Measurements from ENCODE around the gene C1orf226. TPM values are rescaled to one million over a fixed set of nuclear protein-coding genes. Genes with fewer than 3 reads are reported as not detected.

The C1orf226 gene
- total RNA-seq, 4 donors from 2014 or later, result 0.13 to 4.0 (median 2.3) TPM

DNA sequence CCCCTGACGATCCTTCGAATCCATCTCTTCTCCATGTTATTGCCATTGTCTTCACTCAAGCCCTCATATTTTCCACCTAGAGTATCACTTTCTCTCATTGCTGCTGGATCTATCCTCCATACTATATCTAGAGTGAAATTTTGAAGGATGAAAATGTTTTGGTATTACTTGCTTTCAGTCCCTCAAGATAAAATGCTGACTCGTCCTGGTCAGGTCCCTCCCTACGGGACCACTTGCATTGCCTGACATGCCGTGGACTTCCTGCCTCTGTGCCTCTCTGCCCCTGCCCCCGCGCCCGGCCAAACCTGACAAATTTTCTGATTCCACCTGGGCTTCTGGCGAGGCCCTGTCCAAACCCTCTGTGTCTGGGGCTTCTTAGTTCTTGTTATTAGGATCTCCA lies 28.4 kb upstream of the C1orf226 start:
- Histone ChIP-seq H3K9me3 (no peaks in the 10 kb centered on the region), H3K4me1 (no peaks in the 10 kb centered on the region), H3K36me3 (no peaks in the 10 kb centered on the region), H3K27me3 (no peaks in the 10 kb centered on the region), H3K27ac (no peak overlapping the region), H3K4me3 (replicated peaks in 1 of 3) (no peak overlapping the region)
- DNase-seq, result no peak
- 84 to 85% methylated on average over 9 of the region's 9 CpGs for WGBS, 2 donors
- intact Hi-C loops (cut with DNase I), result no loop called here
- TF ChIP-seq, protein P1, sequence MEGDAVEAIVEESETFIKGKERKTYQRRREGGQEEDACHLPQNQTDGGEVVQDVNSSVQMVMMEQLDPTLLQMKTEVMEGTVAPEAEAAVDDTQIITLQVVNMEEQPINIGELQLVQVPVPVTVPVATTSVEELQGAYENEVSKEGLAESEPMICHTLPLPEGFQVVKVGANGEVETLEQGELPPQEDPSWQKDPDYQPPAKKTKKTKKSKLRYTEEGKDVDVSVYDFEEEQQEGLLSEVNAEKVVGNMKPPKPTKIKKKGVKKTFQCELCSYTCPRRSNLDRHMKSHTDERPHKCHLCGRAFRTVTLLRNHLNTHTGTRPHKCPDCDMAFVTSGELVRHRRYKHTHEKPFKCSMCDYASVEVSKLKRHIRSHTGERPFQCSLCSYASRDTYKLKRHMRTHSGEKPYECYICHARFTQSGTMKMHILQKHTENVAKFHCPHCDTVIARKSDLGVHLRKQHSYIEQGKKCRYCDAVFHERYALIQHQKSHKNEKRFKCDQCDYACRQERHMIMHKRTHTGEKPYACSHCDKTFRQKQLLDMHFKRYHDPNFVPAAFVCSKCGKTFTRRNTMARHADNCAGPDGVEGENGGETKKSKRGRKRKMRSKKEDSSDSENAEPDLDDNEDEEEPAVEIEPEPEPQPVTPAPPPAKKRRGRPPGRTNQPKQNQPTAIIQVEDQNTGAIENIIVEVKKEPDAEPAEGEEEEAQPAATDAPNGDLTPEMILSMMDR (IDR thresholded peaks at IDR 0.05), result no peak
- no peak for TF ChIP-seq POLR2A (IDR thresholded peaks at IDR 0.05)

DNA sequence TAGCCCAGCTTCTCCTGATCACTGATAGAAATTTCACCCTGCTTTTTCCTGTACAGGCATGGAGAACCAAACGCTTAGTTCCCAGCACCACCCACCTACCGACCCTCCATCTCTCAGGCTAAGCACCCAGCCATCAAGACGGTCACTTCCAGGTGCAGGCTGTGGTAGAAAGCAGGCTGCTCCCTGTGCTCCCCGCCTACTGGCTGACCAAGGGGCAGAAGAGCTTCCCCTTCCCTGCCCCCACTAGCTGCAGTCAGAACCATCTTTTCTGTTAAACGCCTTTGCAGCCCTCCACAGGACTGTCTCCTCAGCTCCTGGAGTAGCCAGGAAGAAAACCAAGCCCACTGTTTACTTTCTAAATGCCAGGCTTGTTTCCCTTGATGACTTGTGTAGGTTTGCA lies 27.8 kb upstream of the C1orf226 start:
- no peak overlapping the region for H3K27ac ChIP-seq

DNA sequence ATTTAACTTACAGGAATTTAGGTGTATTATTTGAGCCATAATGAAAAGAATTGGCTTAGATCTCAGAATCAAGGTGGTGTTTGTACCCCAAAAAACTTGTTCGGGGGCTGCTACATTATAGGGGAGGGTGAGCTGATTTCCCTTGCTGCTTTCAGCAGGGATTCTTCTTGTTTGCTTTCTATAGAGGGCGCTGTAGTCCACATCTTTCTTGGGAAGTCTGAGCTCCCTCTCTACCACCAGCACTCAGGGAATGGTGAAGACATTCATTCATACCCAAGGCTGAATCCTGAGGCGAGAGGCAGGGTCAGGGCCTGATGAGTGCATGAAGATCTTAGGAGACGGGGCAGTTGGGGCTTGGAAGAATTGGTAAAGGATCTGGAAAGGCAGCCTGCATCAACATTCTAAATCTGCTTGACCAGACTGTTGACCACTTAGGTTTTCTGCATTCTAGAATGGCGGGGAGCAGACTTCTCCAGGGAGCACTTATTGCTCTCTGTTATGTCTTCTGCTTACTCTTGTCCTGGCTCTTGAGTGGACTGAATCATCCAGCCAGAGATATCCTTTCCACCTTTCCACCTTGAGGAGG lies 23.8 kb upstream of the C1orf226 start:
- Histone ChIP-seq H3K9me3 (no peaks in the 10 kb centered on the region), H3K27ac (no peak overlapping the region), H3K4me1 (no peaks in the 10 kb centered on the region), H3K4me3 (replicated peaks in 1 of 3) (no peak overlapping the region), H3K36me3 (no peaks in the 10 kb centered on the region), H3K27me3 (no peaks in the 10 kb centered on the region)
- TF ChIP-seq POLR2A (IDR thresholded peaks at IDR 0.05), result no peak
- TF ChIP-seq, protein P1 (IDR thresholded peaks at IDR 0.05), result peak in 1 of 6 experiments; percentile 17
- no peak for DNase-seq
- intact Hi-C loops (cut with DNase I), result no loop called here
- WGBS, 2 donors, result 57 to 64% methylated on average over 4 to 5 of the region's 5 CpGs

More for the DNA sequence above, 27.8 kb upstream of the C1orf226 start:
- H3K4me1 ChIP-seq, result no peaks in the 10 kb centered on the region
- TF ChIP-seq, protein P1 (IDR thresholded peaks at IDR 0.05), result no peak
- TF ChIP-seq POLR2A (IDR thresholded peaks at IDR 0.05), result no peak
- no peaks in the 10 kb centered on the region for H3K27me3 ChIP-seq
- no peaks in the 10 kb centered on the region for H3K36me3 ChIP-seq
- intact Hi-C loops (cut with DNase I), result no loop called here
- DNase-seq, result no peak
- no peak overlapping the region for H3K4me3 ChIP-seq (replicated peaks in 1 of 3)
- WGBS, 2 donors, result 77 to 78% methylated on average over 5 of the region's 5 CpGs
- no peaks in the 10 kb centered on the region for H3K9me3 ChIP-seq

DNA sequence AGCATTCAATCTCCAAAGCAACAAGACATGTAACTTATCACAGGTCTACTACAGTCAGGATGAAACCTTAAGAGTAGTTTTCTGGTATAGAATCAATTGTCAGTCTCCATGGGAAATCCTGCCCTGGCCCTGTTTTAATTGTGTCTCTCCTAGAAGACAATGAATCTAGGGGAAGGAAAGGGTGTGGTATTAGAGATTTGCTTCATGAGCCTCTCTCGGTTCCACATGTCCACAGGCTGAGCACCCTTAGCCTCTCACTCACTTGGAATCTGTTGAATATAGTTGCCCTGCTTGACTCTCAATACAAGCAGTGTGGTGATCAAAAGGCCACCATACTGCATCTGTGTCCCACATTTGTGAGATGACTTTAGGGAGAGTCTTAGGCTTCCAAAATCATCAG lies 22.6 kb upstream of the C1orf226 start:
- Histone ChIP-seq H3K4me1 (no peaks in the 10 kb centered on the region), H3K4me3 (replicated peaks in 1 of 3) (no peak overlapping the region), H3K27ac (no peak overlapping the region), H3K9me3 (no peaks in the 10 kb centered on the region), H3K36me3 (no peaks in the 10 kb centered on the region), H3K27me3 (no peaks in the 10 kb centered on the region)
- DNase-seq, result no peak
- intact Hi-C loops (cut with DNase I), result no loop called here
- TF ChIP-seq POLR2A (IDR thresholded peaks at IDR 0.05), result no peak
- TF ChIP-seq, protein P1 (IDR thresholded peaks at IDR 0.05), result no peak
- 68 to 92% methylated on average over 1 of the region's 1 CpG for WGBS, 2 donors

DNA sequence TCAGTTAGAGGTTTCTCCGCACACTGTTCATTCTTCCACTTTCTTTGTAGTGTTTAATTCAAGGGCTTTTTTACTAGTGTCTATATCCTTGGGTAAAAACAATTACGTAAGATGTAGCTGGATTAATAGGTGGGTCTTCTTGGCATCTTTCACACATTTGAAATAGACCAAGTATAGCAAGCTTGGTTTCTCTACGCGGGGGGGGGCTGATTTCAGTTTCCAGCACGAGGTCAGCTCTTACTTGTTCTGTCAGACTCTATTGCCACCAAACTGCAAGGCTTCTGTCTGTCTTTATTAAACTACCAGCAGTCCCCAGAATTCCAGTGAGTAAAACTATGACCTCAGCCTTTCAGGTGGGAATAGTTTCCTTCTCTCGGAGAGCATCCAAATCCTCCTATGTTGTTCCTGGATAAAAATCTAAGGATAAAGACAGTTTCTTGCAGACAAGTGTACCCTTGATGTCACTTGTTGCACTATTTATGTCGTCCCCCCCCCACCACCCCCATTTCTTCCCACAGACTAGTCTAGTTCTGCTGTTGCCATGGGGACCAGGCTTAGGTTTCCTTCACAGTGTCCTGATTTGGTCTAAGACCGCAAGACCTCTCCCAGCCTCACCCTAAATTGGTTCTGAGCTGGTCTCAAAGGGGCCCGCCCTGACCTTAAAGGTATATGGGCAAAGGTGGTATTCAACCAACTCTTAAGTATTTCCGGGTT lies 21.8 kb upstream of the C1orf226 start:
- TF ChIP-seq, protein P1 (IDR thresholded peaks at IDR 0.05), result no peak
- no peak for TF ChIP-seq POLR2A (IDR thresholded peaks at IDR 0.05)
- no peaks in the 10 kb centered on the region for H3K4me1 ChIP-seq
- no peak for DNase-seq
- intact Hi-C loops (cut with DNase I), result no loop called here
- no peak overlapping the region for H3K27ac ChIP-seq
- H3K4me3 ChIP-seq (replicated peaks in 1 of 3), result no peak overlapping the region
- no peaks in the 10 kb centered on the region for H3K9me3 ChIP-seq
- no peaks in the 10 kb centered on the region for H3K36me3 ChIP-seq
- WGBS, 2 donors, result 86 to 88% methylated on average over 10 of the region's 10 CpGs
- H3K27me3 ChIP-seq, result no peaks in the 10 kb centered on the region

Measured in thyroid gland (tissue), 4 donors.